Brain microvascular endothelial cell (primary cell): ENCODE results near the gene GPC5.

Experiments used
- DNase-seq: peaks from one replicate; pipeline ENCODE4 v3.0.0-alpha.2; 2020
- H3K27ac ChIP-seq: fragments of 250-450 bp; sonication (Bioruptor Pico); 2 replicates; pipeline ENCODE4 v1.5.1; 2020; ENCODE audit warnings: mild to moderate bottlenecking, moderate library complexity
- H3K27me3 ChIP-seq: fragments of 250-450 bp; sonication (Bioruptor Pico); replicated peaks from 2 replicates; pipeline ENCODE4 v1.5.1; 2020; ENCODE audit warnings: mild to moderate bottlenecking
- H3K36me3 ChIP-seq: fragments of 250-450 bp; sonication (Bioruptor Pico); replicated peaks from 2 replicates; pipeline ENCODE4 v1.5.1; 2020; ENCODE audit warnings: mild to moderate bottlenecking
- H3K4me3 ChIP-seq: 2 replicates; pipeline ENCODE4 v1.5.1; 2011; ENCODE audit warnings: low read depth, mild to moderate bottlenecking, control low read depth, low read length, moderate library complexity
- CTCF ChIP-seq: IDR thresholded peaks from 2 replicates; pipeline ENCODE4 v1.5.1; 2011; ENCODE audit warnings: low read depth, mild to moderate bottlenecking, moderate library complexity, low read length, control low read depth, inconsistent platforms; ENCODE audit errors: missing control alignments
- in situ Hi-C: cut with HindIII; loops from 2 replicates; pipeline ENCODE4 v1.10.0; 2017; ENCODE audit warnings: low sequenced_read_pairs, low pct_ligation_motif_present

The GPC5 gene

GRCh38 chr13:92044351-92044750 lies 645.9 kb downstream of the GPC5 start:
- DNase-seq: no peak
- H3K4me3 ChIP-seq: no peak overlapping the region
- no peak overlapping the region for H3K27ac ChIP-seq
- H3K27me3 ChIP-seq: no peaks in the 10 kb centered on the region
- in situ Hi-C loops: no loop called here
- H3K36me3 ChIP-seq: no peaks in the 10 kb centered on the region
- no peak for TF ChIP-seq CTCF

- no peak for TF ChIP-seq CTCF
- DNase-seq: no peak
- in situ Hi-C loops: no loop called here
Observed at GRCh38 chr13:92054389-92054788, 656.0 kb downstream of the GPC5 start.

GRCh38 chr13:92074658-92075057 lies 676.2 kb downstream of the GPC5 start:
- no peak for DNase-seq
- no peaks in the 10 kb centered on the region for H3K27me3 ChIP-seq
- no peak overlapping the region for H3K4me3 ChIP-seq
- no peak overlapping the region for H3K27ac ChIP-seq
- in situ Hi-C loops: no loop called here
- H3K36me3 ChIP-seq: no peaks in the 10 kb centered on the region
- TF ChIP-seq CTCF: peak; percentile 64

More at GRCh38 chr13:92054389-92054788, 656.0 kb downstream of the GPC5 start:
- no peaks in the 10 kb centered on the region for H3K36me3 ChIP-seq
- H3K27me3 ChIP-seq: no peaks in the 10 kb centered on the region
- H3K4me3 ChIP-seq: no peak overlapping the region
- H3K27ac ChIP-seq: no peak overlapping the region

GRCh38 chr13:92097337-92097903 lies 699.0 kb downstream of the GPC5 start:
- H3K4me3 ChIP-seq: no peak overlapping the region
- no peaks in the 10 kb centered on the region for H3K36me3 ChIP-seq
- no peak overlapping the region for H3K27ac ChIP-seq
- DNase-seq: no peak
- in situ Hi-C loops: no loop called here
- H3K27me3 ChIP-seq: no peaks in the 10 kb centered on the region
- TF ChIP-seq CTCF: no peak

GRCh38 chr13:92101801-92102200 lies 703.4 kb downstream of the GPC5 start:
- H3K4me3 ChIP-seq: no peak overlapping the region
- no peak for DNase-seq
- H3K27ac ChIP-seq: no peak overlapping the region
- H3K36me3 ChIP-seq: no peaks in the 10 kb centered on the region
- no peaks in the 10 kb centered on the region for H3K27me3 ChIP-seq
- TF ChIP-seq CTCF: no peak
- in situ Hi-C loops: no loop called here

- in situ Hi-C loops: no loop called here
Observed at GRCh38 chr13:92103689-92104153, 705.3 kb downstream of the GPC5 start.

More at GRCh38 chr13:92103689-92104153, 705.3 kb downstream of the GPC5 start:
- Histone ChIP-seq H3K36me3 (no peaks in the 10 kb centered on the region), H3K4me3 (no peak overlapping the region), H3K27ac (no peak overlapping the region), H3K27me3 (no peaks in the 10 kb centered on the region)
- DNase-seq: peak; percentile 40
- TF ChIP-seq CTCF: no peak
